ENCODE results near the gene HK1.
A peak's percentile ranks its signal among the peaks of the same experiment; 100 is the strongest.

- TF ChIP-seq CTCF (IDR thresholded peaks at IDR 0.05) (peak; percentile 47 to 73 (median 66)), POLR2A (IDR thresholded peaks at IDR 0.05) (no peak)
Measured at GRCh38 chr10:69449841-69450240, 171.5 kb downstream of the HK1 start.
